Suppressor macrophage treated with lipopolysaccharide for 1 hour (primary cell): ENCODE data around the gene GPC5.
A peak's percentile ranks its signal among the peaks of the same experiment; 100 is the strongest.
"Not testable (repeated sequence)": the region's sequence is repeated elsewhere in the genome, so short reads cannot be mapped to it uniquely, and the experiment has no call there.

Source experiments
- DNase-seq, 3 donors: peaks; one replicate each; pipeline ENCODE4 v3.0.0-alpha.2; 2020 to 2022

The GPC5 gene

DNA sequence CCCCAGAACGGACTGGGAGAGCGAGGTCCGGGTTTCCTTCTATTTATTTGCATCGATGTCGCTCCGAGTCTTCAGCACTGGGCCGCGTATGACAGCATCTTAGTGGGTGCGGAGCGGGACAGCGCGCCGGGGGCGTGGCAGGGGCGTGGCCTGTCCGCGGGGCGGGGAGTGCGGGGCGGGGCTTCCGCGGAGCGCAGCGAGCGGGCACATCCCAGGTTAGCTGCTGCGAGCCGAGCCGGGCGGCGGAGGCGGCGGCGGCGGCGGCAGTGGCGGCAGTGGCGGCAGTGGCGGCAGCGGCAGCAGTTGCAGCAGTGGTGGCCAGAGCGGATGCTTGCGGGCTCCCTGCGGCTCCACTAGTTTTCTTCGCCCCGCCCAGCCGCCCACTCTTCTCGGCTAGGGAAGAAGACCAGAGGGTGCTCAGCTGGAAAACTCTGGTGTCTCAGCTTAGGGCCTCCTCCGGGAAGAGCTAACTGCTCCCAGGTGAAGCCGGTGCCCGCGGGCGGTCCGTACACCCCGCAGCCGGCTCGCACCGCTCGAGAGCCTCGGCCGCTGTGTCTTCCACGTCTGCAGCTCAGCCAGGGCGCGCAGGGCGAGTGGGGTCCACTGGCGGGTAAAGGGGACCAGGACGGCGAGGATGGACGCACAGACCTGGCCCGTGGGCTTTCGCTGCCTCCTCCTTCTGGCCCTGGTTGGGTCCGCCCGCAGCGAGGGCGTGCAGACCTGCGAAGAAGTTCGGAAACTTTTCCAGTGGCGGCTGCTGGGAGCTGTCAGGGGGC lies at the start of gene GPC5:
TSS of gene GPC5 (plus strand) at position 209 of the 776 bp plus-strand sequence.
- peak; percentile 82 to 94 (median 90) for DNase-seq

DNA sequence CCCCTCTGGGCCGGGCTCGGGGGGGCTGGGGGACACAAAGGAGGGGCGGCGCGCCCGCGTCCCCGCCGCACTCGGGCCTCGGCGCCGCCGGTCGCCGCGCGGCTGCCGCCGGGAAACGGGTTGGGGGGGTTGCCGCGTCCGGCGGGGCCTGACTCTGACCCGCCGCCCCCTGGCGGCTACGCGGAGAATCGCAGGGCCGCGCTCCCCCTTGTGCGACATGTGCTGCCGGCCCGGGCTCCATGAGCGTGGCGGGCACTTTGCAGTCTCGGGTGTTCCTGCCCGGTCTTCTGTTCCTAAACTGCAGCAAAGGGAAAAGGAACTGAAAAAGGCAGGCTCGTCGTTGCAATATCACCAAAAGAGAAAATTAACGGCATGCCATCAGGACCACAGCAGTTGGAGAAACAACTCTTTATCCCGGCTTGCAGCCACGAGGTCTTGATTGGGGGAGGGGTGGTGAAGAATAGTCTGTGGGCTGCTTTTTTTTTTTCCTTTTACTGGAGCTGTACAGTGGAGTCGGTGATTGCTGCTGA lies 49.5 kb upstream of the GPC5 start:
- peak; percentile 91 to 96 (median 96) for DNase-seq

DNA sequence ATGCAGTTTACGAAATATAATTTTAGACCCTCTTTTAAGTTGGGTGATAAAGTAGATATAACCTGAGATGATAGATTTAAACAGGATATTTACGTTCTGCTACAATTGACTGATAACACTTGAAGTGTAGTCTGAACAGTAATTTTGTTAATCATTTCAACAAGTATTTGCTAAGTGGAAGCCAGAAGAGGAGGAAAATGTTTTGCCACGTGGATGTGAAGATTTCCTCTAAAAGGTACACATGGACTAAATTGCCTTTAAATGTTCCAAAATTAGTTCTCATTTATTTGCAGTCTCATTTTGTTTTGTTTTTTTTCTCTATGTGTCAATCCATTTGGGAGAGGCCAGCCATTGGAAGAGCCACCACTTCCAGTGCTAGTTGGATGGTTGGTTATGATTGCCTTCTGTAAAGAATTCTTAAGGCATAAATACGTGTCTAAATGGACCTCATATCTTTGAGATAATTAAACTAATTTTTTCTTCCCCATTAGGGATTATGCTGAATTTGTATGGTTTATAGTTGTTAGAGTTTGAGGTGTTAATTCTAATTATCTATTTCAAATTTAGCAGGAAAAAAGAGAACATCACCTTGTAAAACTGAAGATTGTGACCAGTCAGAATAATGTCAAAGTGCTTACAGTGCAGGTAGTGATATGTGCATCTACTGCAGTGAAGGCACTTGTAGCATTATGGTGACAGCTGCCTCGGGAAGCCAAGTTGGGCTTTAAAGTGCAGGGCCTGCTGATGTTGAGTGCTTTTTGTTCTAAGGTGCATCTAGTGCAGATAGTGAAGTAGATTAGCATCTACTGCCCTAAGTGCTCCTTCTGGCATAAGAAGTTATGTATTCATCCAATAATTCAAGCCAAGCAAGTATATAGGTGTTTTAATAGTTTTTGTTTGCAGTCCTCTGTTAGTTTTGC lies 48.2 kb upstream of the GPC5 start:
- no peak for DNase-seq

DNA sequence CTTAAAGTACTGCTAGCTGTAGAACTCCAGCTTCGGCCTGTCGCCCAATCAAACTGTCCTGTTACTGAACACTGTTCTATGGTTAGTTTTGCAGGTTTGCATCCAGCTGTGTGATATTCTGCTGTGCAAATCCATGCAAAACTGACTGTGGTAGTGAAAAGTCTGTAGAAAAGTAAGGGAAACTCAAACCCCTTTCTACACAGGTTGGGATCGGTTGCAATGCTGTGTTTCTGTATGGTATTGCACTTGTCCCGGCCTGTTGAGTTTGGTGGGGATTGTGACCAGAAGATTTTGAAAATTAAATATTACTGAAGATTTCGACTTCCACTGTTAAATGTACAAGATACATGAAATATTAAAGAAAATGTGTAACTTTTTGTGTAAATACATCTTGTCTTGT lies 47.3 kb upstream of the GPC5 start:
- no peak for DNase-seq

DNA sequence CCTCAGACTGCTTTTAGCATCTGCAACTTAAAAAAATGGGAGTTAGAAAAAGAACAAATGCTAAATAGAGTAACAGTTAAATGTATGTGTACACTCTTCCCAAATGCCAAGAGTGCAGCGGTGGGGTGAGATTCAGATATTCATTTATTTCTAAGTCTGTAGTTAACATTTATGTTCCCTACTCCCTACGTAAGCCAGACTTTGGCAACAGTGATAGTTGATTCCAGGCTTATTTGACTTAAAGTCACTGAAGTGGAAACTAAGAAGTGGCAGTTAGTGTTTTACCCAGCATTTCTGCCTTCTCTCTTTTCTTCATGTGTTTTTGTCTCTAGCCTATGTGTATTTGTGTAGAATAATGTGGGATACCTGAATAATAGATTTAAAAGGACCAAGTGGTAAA lies 46.4 kb upstream of the GPC5 start:
- DNase-seq: no peak

DNA sequence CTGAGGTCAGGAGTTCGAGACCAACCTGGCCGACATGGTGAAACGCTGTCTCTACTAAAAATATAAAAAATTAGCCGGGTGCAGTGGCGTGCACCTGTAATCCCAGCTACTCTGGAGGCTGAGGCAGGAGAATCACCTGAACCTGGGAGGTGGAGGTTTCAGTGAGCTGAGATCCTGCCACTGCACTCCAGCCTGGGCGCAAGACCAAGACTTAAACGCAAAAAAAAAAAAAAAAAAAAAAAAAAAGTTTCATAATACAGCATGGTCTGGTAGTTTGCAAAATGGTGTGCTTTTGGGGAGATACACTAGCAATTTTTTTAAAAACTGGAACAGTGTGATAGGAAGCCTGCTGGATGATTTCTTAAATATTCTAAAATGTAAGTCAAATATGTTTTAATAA lies 45.5 kb upstream of the GPC5 start:
- DNase-seq: not testable (repeated sequence)

DNA sequence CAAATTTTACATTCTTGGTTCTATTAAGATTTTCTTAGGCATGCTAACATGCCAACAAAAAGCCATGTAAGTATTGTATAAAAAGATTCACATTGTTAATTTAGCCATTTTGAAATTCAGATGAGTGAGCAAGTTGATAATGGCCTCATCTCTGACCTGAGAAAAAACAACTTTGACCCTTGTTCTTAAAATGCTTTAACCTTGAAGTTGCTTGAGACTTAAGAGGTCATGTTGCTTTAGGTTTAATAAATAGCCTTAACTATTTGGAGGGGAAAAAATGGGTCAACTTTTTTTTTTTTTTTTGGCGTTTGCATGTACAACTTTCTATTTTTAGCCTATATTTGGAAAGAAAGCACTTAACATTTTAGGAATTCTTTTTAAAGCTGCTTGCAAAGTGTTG lies 44.9 kb upstream of the GPC5 start:
- no peak for DNase-seq

DNA sequence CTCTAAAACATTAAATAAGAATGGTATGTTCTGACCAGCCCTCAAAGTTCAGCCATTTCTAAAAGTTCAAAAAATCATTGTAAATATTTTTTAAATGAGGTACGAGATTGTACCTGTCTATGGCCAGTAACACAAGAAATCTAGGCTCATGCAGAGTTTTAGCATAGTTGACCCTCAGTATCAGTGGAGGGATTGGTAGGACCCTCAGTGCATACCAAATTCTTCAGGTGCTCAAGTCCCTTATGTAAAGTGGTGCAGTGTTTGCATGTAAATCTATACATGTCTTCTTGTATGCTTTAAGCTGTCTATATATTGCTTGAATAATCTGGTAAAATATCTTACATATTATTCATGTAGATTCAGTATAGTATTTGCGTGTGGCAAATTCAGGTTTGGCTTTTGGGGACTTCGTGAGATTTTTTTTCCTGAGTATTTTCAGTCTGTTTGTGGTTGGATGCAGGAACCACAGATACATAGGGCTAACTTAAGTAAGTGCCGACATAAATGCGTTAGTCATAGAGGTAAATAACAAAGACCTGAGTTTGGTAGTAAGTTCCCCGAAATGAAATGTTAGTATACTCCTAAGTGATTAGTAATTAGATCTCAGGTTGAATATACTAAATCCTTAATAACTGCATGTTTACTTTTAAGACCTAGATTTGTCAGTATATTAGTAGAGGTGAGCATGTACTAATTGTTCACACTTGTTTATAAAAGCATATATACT lies 43.2 kb upstream of the GPC5 start:
- no peak for DNase-seq

DNA sequence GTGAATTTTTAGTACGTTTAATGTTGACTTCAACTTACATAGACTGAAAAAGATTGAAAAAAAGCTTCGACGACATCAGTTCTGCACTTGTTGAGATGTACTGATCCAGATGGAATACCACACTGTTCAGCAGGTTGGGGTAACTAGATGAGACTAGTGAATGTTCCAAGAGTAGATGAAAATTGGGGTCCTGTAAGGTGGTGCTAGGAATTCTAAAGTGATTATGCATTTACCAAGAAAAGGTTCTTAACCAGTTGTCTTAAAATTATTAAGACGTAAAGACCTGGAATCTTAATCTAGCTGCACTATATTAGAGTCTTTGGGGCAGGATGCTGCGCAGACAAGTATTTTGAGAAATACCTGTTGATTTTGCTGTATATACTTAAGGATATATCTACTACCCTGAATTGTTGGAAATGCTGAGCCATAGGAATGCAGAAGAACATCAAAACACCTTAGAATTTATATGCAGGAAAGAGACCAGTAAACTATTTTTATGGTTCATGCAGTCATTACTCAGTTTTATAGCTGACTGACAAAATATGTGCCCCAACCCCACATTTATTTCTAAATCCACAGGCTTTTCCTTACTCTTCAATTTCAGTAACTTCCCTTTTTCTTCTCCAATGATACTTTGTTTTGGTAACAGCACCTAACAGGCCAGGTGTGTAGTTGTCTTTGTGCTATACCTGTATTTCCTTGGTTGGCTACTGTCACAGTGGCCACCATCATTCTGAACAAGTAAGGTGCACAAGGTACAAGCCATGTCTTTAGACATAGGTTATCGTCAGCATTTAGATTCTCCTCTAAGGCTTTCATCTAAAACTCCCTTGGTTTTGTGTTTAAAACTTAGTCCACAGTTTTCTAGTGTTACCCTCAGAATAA lies 42.4 kb upstream of the GPC5 start:
- no peak for DNase-seq

DNA sequence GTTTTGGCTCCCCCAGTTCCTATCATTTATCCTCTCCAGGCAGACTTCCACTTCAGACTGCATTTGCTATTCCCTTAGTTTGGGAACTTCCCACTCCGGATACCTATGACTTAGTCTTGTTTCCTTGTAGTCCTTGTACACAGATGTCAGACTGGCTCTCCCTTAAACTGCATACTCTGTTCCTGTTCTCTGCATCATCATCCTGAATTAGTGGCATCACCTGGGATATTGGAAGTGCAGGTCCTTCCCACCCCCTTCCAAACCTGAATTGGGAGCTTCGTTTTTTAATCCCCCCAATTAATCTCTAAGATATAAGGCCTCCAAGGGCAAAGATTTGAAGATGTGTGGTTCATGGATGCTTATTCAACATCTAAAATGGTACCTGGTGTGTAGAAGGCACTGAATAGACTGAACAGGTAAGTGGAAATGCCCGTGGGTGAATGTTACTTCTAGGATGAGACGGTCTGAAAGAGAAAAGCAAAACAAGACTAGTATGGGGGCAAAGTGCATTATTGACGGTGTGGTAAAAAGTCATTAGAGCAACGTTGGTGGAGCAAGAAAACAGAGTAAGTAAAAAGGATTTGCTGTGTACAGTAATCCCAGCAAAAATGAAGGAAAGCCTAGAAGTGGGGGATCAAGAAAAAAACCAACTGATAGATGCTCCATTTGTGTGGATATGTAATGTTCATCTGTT lies 41.4 kb upstream of the GPC5 start:
- DNase-seq: no peak

DNA sequence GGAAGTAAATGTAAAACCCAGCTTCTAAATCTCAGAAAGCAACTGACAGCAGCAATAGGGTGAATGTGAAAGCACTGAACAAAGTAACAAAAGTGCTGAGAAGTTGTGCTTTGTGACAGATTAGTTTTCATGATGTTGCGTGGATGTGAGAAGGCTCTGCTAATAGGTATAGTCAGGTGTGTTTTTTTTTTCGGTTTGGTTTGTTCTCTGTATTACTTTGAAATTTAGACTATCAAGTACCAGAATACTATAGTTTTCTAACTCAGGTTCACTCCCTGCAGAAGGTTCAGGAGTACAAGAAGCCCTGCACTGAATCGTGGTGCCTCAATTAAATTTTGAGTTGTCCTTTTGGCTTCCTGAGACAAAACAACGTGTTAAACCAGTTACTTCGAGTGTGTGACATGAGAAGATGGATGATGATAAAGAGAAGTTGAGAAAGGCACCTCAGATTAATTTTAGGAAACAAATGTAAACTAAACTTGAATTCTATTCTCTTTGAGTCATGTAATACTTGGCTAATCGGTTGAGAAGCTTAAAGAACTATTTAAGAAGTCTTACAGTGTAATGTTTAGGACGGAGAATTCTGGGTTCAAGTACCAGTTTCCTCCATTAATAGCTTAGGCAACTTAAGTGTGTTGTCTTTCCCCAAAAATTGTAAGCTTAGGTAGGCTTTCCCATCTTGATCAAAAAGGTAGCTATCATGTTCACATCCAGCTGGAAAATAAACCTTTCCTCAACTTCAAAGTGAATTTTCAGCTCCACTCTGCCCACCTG lies 40.6 kb upstream of the GPC5 start:
- DNase-seq: no peak

DNA sequence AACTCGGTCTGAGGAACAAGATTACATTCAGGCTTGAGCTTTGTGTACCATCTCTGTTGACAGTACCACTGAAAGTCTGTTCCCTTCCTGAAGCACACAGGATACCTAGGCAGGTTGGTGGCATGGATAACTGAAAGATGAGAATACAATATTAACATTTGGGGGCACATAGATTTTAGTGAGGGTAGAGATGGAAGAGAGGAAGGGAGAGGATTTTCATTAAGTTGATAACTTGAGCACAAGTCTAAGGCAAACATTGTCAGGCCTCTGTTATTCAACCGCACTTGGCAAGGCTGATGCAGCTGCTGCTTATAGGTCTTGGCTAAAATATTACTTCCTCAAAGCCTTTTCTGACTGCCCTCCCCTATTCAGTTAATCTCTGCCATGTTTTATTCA lies 40.0 kb upstream of the GPC5 start:
- DNase-seq: no peak

DNA sequence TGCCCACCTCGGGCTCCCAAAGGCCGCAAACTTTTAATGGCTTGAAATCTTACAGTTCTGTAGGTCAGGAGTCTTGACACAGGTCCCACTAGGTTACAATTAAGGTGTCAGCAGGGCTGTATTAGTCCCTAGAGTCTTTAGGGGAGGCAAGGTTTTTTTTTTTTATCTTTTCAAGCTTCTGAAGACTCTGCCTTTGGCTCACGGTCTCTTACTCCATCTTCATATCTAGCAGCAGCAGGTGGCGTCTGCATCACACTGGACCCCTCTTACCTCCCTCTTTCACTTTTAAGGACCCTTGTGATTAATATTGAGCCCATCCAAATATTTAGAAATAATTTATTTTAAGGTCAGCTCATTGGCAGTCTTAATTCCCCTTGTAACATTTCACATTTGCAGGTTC lies 39.3 kb upstream of the GPC5 start:
- no peak for DNase-seq

DNA sequence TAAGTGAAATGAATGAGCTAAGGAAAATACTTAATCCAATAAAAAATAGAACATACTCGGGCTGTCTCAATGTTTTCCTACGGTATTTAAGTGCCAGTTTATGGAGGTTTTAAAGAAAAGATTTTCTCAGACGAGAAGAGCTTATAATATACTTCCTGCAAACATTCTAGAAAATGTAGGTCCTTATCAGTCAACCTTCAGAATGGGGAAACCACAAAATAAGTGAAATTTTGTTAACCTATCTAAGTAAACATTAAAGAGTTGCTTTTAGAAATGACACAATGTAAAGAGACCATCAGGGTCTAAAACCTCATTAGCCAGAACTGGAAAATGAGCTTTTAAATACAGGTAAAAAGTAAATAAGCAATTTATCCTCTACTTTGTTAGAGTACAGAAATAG lies 38.8 kb upstream of the GPC5 start:
- no peak for DNase-seq

DNA sequence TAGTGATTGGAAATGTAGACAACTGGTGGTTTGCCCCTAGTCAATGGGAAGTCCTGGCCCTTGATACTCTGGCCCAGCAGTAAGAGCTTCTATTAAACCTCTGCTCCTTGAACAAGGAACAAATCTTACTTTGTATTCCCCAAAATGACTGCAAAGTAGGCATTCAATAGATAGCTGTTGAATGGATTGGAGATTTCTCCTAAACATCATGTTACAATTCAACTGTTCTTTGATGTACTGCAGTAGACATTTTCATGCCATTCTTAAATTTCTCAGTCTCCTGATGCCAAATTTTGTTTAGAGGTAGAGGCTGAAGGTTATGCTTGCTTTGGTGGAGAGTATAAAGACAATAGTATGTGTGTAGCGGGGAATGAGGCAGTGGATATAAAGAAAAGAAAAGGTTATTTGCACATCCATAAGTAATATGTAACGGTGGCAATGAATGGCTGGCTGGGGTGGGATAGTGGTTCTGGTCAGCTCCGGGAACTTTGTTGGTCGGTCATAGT lies 38.1 kb upstream of the GPC5 start:
- no peak for DNase-seq

DNA sequence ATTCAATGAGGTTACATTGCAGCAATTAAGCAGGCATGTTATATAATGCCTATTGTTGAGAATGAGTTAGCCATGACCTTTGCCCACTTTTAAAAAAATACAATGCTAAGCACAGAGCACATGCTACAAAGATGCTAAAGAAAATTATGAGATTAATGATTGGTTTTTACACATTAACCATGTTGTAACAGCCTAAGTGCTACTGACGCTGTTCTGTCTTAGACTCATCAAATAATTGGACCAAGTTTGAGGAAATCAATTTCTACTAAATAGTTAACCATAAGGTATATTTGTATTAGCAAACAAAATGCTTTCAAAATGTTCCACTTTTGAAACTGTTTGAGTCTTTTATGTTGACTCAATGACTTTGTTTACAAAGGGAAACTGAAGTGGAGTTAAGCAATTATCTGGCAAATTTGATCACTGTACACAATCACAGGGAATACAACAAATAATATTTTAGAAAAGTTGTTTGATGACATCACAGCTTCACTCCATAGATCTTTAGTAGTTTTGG lies 36.6 kb upstream of the GPC5 start:
- no peak for DNase-seq

DNA sequence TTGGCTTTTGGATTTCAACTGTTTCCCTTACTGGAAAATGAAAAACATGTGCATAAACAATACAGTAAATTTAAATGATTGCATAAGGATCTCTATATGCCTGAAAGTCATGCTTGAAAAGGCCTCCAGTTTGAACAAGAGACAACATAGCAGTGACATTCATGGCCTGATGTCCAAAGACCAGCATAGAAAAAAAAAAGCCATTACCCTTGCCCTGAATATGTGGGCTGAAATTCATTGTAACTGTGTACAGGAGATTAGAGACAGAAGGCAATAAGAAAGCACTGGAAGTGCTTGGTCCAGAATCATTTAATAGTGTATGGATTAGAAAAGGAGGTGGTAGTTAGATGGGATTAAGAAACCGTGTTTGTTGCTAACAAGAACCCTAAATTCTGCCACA lies 35.5 kb upstream of the GPC5 start:
- no peak for DNase-seq

DNA sequence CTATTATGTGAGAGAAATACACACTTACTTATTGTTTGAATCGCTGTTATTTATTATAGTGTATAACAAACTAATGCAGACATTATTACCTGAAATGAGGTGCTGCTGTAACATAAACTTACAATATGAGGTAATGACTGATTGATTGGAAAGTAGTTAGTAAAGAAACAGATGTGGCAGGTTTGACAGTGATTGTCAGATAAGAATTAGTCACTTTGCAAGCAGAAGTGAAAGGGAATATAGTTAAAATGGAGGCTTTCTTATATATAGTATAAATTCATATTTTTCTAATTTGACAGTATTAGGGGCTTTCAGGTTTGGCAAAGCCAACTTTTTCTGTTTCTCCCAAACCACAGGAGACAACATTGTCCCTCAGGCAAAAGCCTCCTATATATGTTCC lies 30.3 kb upstream of the GPC5 start:
- no peak for DNase-seq

DNA sequence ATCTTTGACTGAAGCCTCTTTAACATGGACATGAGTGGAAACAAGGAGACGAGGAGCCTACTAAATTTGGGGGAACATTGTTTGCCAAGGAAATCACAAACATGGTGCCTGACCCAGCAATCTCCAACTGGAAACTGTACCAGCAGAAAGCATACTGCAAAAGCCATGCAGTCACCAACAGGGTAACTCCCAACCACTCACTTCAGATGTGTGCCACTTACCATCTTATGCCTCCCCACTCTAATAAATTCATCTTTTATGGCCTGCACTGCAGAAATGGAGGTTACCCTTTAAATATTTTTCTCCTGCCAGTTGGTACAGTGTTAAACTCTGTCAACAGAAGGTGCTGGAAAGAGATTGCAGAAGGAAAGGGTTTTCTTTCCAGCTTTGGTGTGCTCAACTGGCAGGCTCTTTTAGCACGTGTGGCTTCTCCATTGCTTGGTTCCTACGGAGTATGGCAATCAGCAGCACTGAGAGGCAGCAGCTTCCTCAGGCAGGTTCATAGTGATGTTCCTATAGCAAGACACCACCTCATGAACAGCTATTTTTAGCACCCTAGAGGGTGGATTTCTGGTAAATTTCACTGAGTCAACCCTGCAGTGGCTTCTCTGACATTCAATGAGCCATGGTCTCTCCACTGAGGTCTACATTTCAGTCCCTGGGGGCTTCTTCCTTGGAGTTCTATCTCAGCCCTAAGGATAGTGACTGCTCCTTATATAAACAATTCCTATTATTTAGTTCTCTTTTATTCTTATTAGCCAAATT lies 29.6 kb upstream of the GPC5 start:
- no peak for DNase-seq
